HG02588 (cell line): ENCODE data around the gene NMNAT2.
"Not testable (repeated sequence)": the region's sequence is repeated elsewhere in the genome, so short reads cannot be mapped to it uniquely, and the experiment has no call there.

Source experiments
- ATAC-seq: cut with Tn5 transposase; IDR thresholded peaks from one replicate; pipeline ENCODE4 v1.9.1; 2021; ENCODE audit warnings: mild to moderate bottlenecking, moderate library complexity; ENCODE audit not compliant: unreplicated experiment

NMNAT2 gene

DNA sequence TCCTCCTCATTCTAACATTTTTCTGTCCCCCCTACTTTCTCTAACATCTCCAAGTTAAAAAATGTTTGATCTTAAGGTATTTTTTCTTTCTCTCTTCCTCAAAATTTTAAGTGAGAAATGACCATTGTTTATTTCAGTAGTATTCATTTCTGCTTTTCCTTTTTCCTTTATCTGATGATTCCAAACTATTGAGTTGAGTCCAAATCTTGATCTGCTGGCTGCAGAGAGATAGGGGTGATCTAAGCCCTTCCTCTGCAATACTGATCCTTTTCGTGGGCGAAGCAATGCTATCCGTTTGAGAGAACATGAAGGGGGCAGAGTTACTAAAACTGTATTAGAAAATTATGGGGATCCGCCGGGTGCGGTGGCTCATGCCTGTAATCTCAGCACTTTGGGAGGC lies 516 bp upstream of the NMNAT2 start:
- no peak for ATAC-seq

DNA sequence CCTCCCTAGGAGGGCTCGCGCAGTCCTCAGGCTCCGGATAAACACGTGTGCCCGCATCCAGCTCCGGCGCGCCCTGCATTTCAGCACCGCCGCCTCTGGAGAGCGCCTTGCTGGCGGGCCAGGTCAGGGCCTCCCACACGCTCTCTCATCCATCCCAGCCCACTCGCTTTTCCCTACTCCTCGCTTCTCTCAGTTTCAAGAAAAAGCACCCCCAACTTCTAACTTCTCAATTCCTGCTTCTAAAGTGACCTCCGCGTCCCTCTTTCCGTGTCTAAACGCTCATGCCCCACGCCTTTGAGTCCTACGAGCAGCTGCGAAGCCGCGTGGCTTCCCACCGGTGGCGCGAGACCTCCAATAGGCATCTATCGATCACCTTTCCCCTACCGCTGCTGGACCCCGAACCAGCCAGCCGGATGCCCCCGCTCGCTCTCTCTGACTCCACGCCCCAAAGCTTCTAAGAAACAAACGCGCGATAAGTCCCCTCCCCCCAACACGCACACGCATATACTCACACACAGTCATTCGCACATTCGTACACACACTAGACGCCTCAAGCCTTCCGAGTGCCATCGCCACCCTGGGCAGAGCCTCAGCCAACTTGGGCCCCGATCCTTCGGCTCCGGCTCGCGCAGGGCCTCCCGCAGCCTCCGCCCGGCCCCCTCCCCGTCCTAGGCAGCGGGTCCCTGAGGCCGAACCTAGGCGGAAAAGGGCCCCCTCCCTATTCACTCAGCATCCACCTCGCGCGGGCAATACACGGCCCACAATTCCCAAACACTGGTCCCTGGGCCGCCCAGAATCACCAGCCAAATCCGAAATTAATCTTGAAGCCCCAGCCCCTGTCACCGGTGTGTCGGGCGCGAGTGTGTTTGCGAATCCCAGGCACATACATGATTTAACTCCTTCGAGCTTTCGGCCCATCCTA lies 1.1 kb downstream of the NMNAT2 start:
- no peak for ATAC-seq

DNA sequence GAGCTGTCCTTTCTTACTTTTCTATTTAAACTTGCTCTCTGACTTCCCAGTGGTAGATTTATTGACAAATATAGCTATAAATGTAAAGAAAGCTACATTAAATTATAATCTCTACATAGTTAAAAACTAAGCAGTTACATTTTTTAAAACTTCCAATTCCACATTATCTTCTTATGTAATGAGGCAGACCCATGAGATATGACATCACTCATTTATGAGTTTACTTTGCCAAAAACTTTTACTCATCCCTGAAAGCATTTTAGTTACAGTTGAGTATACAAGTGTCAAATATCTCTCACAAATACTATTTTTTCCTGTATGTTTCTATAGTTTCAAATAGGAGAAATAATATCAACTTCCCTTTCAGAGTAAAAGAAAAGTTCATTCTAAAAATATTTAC lies 3.8 kb downstream of the NMNAT2 start:
- no peak for ATAC-seq

DNA sequence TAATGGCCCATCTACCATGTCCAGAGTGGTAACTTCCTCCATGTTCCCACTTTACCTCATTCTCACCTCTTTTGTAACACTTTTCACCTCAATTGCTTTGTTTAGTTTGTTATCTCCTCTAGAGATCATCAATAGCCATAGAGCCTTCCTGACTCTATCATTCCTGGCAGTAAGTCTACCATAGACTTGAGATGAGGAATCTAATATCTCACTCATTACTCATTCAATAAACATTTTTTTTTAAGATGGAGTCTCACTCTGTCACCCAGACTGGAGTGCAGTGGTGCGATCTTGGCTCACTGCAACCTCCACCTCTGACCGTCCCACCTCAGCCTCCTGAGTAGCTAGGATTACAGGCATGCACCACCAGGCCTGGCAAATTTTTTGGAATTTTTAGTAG lies 7.1 kb downstream of the NMNAT2 start:
- no peak for ATAC-seq

DNA sequence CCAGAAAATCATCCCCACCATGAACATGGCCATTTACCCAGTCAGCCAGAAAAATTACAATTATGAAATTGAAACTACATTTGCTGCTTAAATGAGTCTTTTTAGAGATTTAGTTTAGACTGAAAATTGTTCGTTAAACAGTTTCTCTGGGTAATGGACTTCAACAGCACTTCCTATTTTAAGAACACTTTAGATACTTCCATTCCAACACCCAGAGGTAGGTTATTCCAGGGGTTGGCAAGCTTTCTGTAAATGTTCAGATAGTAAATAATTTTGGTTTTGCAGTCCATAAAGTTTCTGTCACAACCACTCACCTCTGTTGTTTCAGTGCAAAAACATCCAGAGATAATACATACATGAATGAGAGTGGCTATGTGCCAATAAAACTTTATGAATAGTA lies 10.2 kb downstream of the NMNAT2 start:
- no peak for ATAC-seq

DNA sequence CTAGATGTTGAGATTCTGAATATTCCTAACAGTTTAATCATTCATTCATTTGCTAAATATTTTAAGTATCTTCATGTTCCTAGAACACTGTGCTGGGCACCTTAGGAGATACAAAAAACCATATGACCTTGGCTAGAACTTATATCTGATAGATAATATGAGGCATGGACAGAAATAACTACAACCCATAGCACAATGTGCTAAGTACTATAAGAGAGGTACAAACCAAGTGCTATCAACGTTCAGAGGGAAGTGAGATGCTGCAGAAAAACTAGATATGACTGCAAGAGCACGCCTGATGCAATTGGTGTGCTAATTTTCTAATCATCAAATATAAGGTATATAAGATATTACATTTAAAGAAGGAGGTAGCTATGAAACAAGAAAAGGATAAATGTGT lies 10.7 kb downstream of the NMNAT2 start:
- ATAC-seq, result no peak

DNA sequence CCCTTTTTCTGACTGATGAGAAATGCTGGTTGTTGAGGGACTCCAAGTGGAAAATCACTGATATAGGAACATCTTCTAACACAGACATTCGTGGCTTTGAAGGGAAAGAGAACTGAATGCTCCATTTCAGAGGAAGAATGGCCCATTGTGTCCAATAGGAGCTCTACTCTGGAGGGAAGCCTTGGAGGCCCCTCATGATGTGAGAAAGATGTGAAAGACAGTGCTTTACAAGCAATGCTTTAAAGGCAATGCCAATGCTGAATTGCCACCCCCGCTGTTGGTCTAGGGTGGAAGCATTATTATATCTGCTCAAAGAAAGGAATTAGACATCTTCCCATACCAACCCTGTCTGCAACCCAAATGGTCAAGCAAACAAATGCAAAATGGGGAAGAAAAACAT lies 13.7 kb downstream of the NMNAT2 start:
- no peak for ATAC-seq

DNA sequence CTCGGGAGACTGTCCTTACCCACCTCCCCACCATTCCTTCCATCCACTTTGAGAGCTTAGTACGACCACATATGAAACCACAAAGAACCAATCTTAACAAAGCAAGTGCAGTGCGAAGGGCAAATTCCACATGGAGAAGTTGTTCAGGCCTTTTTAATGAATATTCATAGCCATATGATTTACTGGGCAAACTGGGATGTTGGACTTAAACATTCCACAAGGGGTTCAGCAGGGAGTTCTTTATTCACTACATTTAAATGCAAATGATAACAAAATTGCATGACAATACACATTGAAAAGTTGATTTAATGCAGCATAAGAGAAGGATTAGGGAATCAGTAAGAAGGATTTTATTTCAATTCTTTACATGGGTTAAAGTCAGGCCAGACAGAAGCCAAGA lies 14.7 kb downstream of the NMNAT2 start:
- no peak for ATAC-seq

DNA sequence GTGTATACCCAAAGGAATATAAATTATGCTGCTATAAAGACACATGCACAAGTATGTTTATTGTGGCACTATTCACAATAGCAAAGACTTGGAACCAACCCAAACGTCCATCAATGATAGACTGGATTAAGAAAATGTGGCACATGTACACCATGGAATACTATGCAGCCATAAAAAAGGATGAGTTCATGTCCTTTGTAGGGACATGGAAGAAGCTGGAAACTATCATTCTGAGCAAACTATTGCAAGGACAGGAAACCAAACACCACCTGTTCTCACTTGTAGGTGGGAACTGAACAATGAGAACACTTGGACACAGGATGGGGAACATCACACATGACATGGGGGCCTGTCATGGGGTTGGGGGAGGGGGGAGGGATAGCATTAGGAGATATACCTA lies 16.6 kb downstream of the NMNAT2 start:
- ATAC-seq, result not testable (repeated sequence)

DNA sequence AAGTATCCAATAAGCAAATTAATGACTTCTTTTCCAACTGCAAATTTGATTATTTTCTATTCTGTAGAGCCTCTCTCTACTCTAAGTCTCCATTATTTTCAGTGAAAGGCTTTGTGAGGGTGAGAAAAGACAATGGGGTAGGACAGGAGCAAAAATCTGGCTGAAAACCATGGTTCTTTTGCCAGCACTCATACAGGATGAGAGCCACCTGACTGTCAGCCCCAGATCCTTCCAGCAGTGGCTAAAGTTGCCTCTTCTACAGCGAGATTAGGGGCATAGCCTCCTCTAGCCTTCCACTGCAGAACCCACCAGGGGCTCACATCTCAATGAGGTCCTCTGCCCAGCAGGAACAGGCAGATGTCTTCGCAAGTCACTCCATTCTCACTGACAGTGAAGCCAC lies 23.7 kb downstream of the NMNAT2 start:
- ATAC-seq, result no peak

DNA sequence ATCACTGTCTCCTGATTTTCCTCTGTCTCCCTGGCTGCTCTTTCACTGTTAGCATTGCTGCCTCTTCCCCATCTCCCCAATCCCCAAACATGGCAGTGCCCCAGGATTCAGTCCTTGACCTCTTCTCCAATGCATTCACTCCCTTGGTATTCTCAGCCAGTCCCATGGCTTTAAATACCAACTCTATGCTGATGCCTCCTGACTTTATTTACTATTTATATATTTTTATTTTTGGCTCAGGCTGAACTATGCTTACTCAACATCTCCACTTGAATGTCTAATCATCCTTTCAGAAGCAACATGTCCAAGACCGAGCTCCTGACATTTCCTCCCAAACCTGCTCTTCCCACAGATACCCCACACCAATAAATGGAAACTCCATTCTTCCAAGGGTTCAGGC lies 26.3 kb downstream of the NMNAT2 start:
- ATAC-seq, result no peak

DNA sequence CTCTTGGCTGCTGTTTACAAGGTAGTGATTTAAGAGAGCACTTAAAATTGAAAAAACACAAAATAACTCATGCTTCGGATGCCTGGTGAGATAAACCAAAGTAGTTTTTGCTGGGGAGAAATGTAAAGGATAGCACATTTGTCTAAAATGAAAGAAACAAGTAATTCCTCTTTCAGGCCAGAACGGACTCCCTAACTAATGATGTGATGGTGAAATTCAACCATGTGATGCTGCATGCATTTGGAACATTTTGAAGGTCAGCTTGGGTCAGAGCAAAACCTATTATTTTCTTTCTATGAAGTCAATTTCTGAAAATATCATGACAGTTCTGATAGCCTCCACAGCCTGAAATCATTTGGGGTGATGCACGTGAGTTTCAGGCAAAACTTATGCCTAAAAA lies 27.6 kb downstream of the NMNAT2 start:
- ATAC-seq, result no peak

DNA sequence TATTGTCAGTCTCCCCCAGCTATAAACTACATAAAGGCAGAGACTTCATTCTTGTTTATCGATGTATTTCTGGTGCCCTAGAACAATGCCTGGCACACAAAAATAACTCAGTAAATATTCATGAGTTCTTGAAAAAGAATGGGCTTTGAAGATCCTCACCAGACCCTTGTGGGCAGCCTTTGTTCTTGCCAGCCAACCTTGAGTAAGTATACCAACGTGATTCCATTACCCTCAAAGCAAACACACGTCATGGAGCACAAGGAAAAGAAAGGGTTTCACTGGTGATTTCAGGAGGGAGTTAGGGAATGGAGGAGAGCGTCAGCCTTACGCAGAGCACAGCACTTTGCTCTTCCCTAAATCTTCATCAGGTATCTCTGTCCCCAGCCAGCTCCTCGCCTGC lies 29.4 kb downstream of the NMNAT2 start:
- no peak for ATAC-seq

DNA sequence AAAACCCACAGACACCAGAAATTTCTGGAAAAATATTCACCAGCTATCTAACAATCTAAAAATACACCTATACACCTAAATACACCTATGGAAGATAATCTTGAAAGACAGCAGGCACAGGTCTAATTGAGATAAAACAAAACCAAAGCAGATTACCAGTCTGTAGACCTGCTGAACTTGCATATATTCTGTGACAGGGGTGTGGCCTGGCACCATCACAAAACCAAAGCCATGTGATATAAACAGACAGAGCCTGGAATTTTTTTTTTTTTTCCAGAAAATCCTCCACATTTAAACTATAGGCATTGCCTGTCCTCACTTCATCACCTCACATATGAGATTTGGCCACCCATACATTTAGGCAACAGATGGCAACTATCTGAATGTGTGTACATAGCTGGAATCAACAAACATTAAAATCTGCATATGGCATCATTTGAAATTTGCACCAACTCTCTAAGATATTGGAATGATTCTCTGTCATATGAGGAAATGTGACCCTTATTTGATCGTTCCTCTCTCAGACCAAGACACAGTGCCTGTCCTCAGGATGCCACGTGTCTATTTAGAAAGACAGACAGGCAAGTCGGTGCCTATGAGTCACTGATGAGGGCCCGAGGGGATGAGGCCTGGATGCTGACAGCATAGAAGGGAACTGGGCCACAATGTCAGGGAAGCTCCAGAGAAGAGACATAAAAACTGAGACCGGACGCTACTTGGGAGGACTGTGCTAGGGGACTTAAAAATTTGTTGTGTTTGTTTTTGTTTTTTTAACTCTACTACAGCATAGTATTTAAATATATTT lies 32.6 kb downstream of the NMNAT2 start:
- no peak for ATAC-seq

DNA sequence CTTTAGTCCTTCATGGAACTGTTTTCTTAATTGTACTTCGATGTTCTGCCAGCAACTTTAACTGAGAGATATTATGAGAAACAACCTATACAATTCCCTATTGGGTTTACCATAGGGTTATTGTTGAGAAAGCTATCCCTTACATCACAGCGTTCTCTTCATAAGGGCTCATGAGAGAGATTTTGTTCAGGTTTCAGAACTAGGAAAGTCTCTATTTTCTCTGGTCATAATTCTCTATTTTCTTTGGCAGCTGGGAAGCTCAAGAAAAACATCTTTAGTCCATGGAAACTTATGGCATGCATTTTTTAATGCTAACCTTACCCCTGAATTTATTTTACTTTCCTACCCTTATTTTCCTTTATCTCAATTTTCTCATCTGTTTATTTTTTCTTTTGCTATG lies 38.2 kb downstream of the NMNAT2 start:
- ATAC-seq, result no peak

DNA sequence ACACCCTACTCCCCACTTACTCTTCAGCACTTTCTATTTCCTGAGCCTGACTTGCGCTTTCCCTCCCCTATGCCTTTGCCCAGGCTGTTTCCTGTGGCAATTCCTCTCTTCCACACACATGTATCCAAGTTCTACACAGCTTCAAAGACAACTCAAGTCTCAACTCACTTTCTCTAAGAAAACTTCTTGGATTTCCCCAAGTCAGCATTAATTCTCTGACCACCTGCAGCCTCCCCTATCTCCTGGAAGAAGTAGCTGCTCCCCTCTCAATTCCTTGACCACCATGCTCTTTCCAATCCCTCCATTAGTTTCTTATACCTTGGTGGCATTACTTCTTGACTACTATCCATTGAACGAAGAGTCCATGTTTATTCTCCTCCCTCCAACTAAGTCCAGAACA lies 42.8 kb downstream of the NMNAT2 start:
- ATAC-seq, result no peak

DNA sequence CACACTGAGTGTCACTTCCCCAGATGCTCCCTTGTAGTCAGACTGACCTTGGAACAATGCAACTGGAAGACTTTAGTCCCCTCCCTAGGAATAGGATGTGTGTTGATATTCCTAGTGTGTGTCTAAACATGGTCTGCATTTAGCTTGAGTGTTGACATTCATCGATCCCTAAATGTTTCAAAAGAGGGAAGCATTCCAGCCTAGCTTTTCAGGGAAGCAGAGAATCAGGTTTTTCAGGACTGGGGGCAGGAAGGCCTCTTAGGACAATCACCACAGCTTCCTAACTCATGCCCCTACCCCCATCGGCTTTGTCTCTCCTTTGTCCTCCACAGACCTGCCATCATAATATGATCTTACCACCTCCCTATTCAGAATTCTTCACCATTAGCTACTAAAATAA lies 43.4 kb downstream of the NMNAT2 start:
- no peak for ATAC-seq

DNA sequence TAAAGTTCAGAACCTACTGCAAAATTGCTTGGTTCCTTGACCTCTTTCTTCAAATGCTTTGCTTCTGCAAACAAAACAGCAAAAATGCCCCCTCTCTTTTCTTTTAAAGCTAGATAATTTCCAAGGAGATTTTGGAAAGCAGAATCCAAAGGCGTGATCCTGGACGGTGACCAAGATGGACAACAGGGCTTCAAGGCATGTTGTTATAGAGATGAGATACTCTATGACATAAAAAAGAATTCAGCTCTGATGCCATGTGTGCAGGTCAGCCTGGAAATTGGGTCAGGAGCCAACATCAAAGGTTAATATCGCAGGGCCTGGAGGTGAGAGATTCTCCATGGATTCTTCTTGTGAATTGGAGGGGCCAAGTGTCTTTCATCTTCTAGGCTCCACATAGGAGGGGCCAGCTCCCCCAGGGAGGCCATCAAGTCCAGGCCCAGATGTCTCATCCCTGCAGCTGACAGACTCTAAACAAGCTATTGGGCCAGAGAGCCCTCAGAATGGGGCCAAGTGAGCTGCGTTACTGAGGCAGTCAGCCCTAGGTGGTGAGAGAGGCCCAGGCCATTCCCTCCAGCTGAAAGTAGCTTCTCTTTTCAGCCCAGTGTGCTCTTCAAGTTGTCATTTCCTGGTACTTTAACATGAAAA lies 45.5 kb downstream of the NMNAT2 start:
- ATAC-seq, result no peak

DNA sequence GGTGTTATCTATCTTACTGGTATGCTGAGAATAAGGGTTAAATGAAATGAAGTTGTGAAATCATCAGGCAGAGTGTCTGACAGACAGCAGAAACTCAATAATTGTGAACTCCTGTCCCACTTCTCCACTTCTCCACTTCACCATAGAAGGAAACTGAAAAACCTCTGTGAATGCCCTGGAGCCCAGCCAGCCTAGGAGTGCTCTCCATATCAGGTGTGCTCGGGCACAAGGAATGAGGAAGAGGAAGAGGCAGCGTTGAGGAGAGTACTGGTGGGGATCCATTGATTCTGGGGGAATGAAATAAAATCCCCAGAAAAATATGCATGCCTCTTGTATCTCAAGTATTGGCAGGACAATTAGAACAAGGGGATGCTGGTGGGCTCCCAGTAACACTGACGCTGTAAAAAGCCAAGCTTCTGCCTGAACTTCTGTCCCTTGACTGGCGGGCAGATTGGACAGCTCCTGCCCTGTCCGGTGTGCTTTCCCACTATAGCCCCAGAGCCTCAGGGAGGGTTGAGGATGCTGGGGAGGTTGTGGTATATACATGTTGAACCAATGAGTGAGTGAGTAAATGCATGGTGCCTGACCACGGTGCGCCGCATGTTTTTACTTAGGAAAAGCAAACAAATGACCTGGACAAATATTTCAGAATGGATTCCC lies 47.7 kb downstream of the NMNAT2 start:
- ATAC-seq, result no peak

DNA sequence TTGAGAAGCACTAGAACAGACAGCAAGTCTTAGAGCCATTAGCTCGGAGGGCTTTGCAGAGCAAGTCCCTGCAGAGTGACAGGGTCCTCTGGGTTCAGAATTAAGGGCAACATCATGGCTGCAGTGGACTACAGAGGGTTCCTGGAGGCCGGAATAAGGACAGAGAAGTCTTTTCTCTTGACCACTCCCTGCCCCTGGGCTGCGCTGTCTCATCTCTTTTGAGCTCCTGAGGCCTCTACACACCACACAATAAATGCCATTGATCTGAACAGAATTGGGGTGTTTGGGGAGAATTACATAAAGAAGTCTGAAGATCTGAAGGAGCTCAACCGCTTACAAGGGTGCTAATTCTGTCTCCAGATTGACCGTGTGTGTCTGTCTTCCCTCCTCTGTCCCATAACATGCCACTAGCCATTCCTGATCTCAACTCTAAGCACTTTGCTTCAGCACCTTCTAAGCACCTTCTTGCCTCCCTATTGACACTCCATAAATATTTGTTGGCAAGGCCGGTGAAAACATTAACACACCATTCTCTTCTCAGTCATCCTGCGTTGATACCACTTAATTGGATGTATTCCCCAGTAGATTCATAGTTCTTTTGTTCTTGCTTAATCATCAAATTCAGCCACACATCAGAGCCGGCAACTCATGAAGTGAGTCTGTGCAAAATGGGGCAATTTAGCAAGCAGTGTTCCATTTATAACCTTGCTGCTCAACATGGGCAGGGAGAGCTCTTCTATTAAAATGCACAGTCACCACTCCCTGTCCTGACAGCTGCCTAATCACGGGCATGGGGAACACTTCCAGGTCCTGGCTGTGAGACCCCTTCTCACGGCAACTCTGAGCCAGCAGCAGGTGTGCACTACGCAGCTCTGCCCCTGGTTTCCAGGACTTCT lies 49.7 kb downstream of the NMNAT2 start:
- ATAC-seq, result no peak
